Smooth muscle cell (in vitro differentiated cells): ENCODE results near the gene CASP7. TPM values are rescaled to one million over a fixed set of nuclear protein-coding genes. Genes with fewer than 3 reads are reported as not detected.

ENCODE experiments used
- DNase-seq: peaks from one replicate; lab custom pipeline; 2025; ENCODE audit not compliant: unreplicated experiment; lab: John Stamatoyannopoulos, UW
- H2AFZ ChIP-seq: fragments of 200-600 bp; sonication (generic); 2 replicates; pipeline ENCODE4 v1.6.0; 2016; ENCODE audit warnings: antibody characterized with exemption, low read depth, mild to moderate bottlenecking
- H3F3A ChIP-seq: fragments of 200-600 bp; sonication (generic); 2 replicates; pipeline ENCODE4 v1.6.0; 2017; ENCODE audit warnings: antibody characterized with exemption, low read depth
- H3K27ac ChIP-seq: fragments of 200-600 bp; sonication (generic); 2 replicates; pipeline ENCODE4 v1.5.1; 2016; ENCODE audit warnings: low read depth, mild to moderate bottlenecking
- H3K27me3 ChIP-seq: fragments of 200-600 bp; sonication (generic); 2 replicates; pipeline ENCODE4 v1.6.1; 2016; ENCODE audit warnings: low read depth, mild to moderate bottlenecking
- H3K36me3 ChIP-seq: fragments of 200-600 bp; sonication (generic); 2 replicates; pipeline ENCODE4 v1.5.1; 2016; ENCODE audit warnings: low read depth
- H3K4me1 ChIP-seq: fragments of 200-600 bp; sonication (generic); 2 replicates; pipeline ENCODE4 v1.5.1; 2016; ENCODE audit warnings: low read depth
- H3K4me2 ChIP-seq: fragments of 200-600 bp; sonication (generic); 2 replicates; pipeline ENCODE4 v1.6.0; 2016; ENCODE audit warnings: mild to moderate bottlenecking
- H3K4me3 ChIP-seq: fragments of 200-600 bp; sonication (generic); 2 replicates; pipeline ENCODE4 v1.5.1; 2016; ENCODE audit warnings: mild to moderate bottlenecking
- H3K79me2 ChIP-seq: fragments of 200-600 bp; sonication (generic); 2 replicates; pipeline ENCODE4 v1.6.0; 2016; ENCODE audit warnings: low read depth, mild to moderate bottlenecking
- H3K9ac ChIP-seq: fragments of 200-600 bp; sonication (generic); 2 replicates; pipeline ENCODE4 v1.6.0; 2016; ENCODE audit warnings: low read depth
- H3K9me3 ChIP-seq: fragments of 200-600 bp; sonication (generic); replicated peaks from 2 replicates; pipeline ENCODE4 v1.5.1; 2016; ENCODE audit warnings: low read depth
- H4K20me1 ChIP-seq: fragments of 200-600 bp; sonication (generic); 2 replicates; pipeline ENCODE4 v1.6.0; 2016; ENCODE audit warnings: low read depth
- CTCF ChIP-seq: fragments of 200-600 bp; sonication (generic); IDR thresholded peaks from 2 replicates; pipeline ENCODE4 v1.5.1; 2017; ENCODE audit warnings: borderline replicate concordance, mild to moderate bottlenecking, antibody characterized with exemption; ENCODE audit not compliant: insufficient read depth, poor library complexity, severe bottlenecking
- WGBS: methylation state at CpG from one replicate; pipeline ENCODE4 v1.1.7; 2016; ENCODE audit warnings: low lambda C conversion rate; 5-methylcytosine and 5-hydroxymethylcytosine counted together
- polyA plus RNA-seq: library from polyadenylated mRNA; unstranded; fragments of >200 nt; fragmentation: Nextera tagmentation; extraction: Ambion mirVana; gene quantifications from 2 replicates; pipeline ENCODE4 v1.2.1, GENCODE V29; 2016
- total RNA-seq: library from RNA; depleted of rRNA; stranded (reverse); fragments of >200 nt; gene quantifications from 2 replicates; pipeline ENCODE4 v1.2.3, GENCODE V29; 2014

Gene CASP7
- total and polyA plus RNA-seq, 2 experiments from 2014 or later, result 16.2 to 21.5 TPM

- Histone ChIP-seq H3K9me3 (no peaks in the 10 kb centered on the region), H2AFZ (no peak overlapping the region), H4K20me1 (no peaks in the 10 kb centered on the region), H3K9ac (no peak overlapping the region), H3K79me2 (no peaks in the 10 kb centered on the region), H3K27me3 (peaks cover 16% of the 10 kb centered on the region), H3K4me3 (no peak overlapping the region), H3K4me1 (no peaks in the 10 kb centered on the region), H3K27ac (no peak overlapping the region), H3K36me3 (no peaks in the 10 kb centered on the region), H3K4me2 (no peak overlapping the region), H3F3A (no peaks in the 10 kb centered on the region)
- TF ChIP-seq CTCF, result no peak
- DNase-seq, result no peak
- WGBS, result 88% methylated on average over 9 of the region's 9 CpGs
Measured at GRCh38 chr10:113732160-113732881, 52.6 kb downstream of the CASP7 start.

GRCh38 chr10:113732966-113733365, 53.3 kb downstream of the CASP7 start:
- DNase-seq, result no peak
- Histone ChIP-seq H3K4me1 (no peaks in the 10 kb centered on the region), H3K27me3 (peaks cover 17% of the 10 kb centered on the region), H3K9me3 (no peaks in the 10 kb centered on the region), H3K4me2 (no peak overlapping the region), H3F3A (no peaks in the 10 kb centered on the region), H3K27ac (no peak overlapping the region), H3K79me2 (no peaks in the 10 kb centered on the region), H3K36me3 (no peaks in the 10 kb centered on the region), H4K20me1 (no peaks in the 10 kb centered on the region), H3K4me3 (no peak overlapping the region), H3K9ac (no peak overlapping the region), H2AFZ (no peak overlapping the region)
- TF ChIP-seq CTCF, result no peak
- 84% methylated on average over 4 of the region's 4 CpGs for WGBS

- Histone ChIP-seq H3K36me3 (no peaks in the 10 kb centered on the region), H2AFZ (no peak overlapping the region), H3F3A (no peaks in the 10 kb centered on the region), H3K4me3 (no peak overlapping the region), H3K79me2 (no peaks in the 10 kb centered on the region), H3K4me1 (no peaks in the 10 kb centered on the region), H3K27me3 (peaks cover 24% of the 10 kb centered on the region), H3K9ac (no peak overlapping the region), H3K27ac (no peak overlapping the region), H3K9me3 (no peaks in the 10 kb centered on the region), H4K20me1 (no peaks in the 10 kb centered on the region), H3K4me2 (no peak overlapping the region)
- DNase-seq, result no peak
- WGBS, result 97% methylated on average over 4 of the region's 4 CpGs
- TF ChIP-seq CTCF, result no peak
Measured at GRCh38 chr10:113733635-113734034, 53.9 kb downstream of the CASP7 start.

- H3K9ac ChIP-seq, result no peak overlapping the region
- no peak overlapping the region for H2AFZ ChIP-seq
- peak overlapping the region; percentile 13 for H3K4me2 ChIP-seq
- H3K4me1 ChIP-seq, result no peaks in the 10 kb centered on the region
- no peaks in the 10 kb centered on the region for H3K79me2 ChIP-seq
- 54% methylated on average over 2 of the region's 2 CpGs for WGBS
- no peak overlapping the region for H3K27ac ChIP-seq
- no peak overlapping the region for H3K4me3 ChIP-seq
- peaks cover 43% of the 10 kb centered on the region for H3K27me3 ChIP-seq
- H4K20me1 ChIP-seq, result no peaks in the 10 kb centered on the region
- no peaks in the 10 kb centered on the region for H3K36me3 ChIP-seq
- TF ChIP-seq CTCF, result no peak
- no peaks in the 10 kb centered on the region for H3F3A ChIP-seq
- H3K9me3 ChIP-seq, result no peaks in the 10 kb centered on the region
- DNase-seq, result no peak
Measured at GRCh38 chr10:113735913-113736312, 56.2 kb downstream of the CASP7 start.
